GM12878 (cell line): ENCODE data around the gene CSTA. TPM values are rescaled to one million over a fixed set of nuclear protein-coding genes. Genes with fewer than 3 reads are reported as not detected.

ENCODE experiments used
- ATAC-seq: fragments of 200-7000 bp; cut with Tn5 transposase; 3 replicates; pipeline ENCODE4 v1.9.1; 2020; ENCODE audit warnings: mild to moderate bottlenecking, moderate library complexity
- BruUV-seq: library from RNA; stranded (reverse); fragments of 400-500 nt; replicated peaks from 2 replicates; lab custom pipeline; 2021; lab: Mats Ljungman, UMichigan
- CTCF ChIA-PET: fragments of 300-600 bp; sonication (Branson Sonifier 250); formaldehyde crosslinking; extraction: SDS; loops from one replicate; lab custom pipeline; 2021; ENCODE audit warnings: inconsistent platforms; lab: Yijun Ruan, JAX
- POLR2A ChIA-PET: fragments of 350-600 bp; formaldehyde crosslinking; extraction: SDS; loops from one replicate; lab custom pipeline; 2021; ENCODE audit warnings: inconsistent platforms; lab: Charles Lee
- RAD21 ChIA-PET: fragments of 300-600 bp; sonication (Branson Sonifier 250); formaldehyde crosslinking; loops from one replicate; lab custom pipeline; 2023; ENCODE audit warnings: antibody characterized with exemption; ENCODE audit not compliant: unreplicated experiment; lab: Charles Lee
- SMC1A ChIA-PET: fragments of 300-600 bp; sonication (Branson Sonifier 250); formaldehyde crosslinking; loops from one replicate; lab custom pipeline; 2023; ENCODE audit not compliant: unreplicated experiment, uncharacterized antibody; lab: Charles Lee
- DNase-seq: peaks from one replicate; pipeline ENCODE4 v3.0.0-alpha.2; 2011; ENCODE audit warnings: low read depth, low spot score
- FAIRE-seq: peaks from 3 replicates; lab custom pipeline; 2011; peaks lifted over from hg19 to GRCh38; lab: Jason Lieb, UNC
- H2AFZ ChIP-seq: 2 replicates; pipeline ENCODE4 v1.6.0; 2011; ENCODE audit warnings: low read depth, low read length, control low read depth; ENCODE audit not compliant: control insufficient read depth
- H3K27ac ChIP-seq: 2 replicates; pipeline ENCODE4 v1.5.1; 2011; ENCODE audit warnings: control low read depth; ENCODE audit not compliant: control insufficient read depth, insufficient read depth
- H3K27me3 ChIP-seq, 2 experiments: replicated peaks in 1 of 2; 2 replicates each; pipeline versions ENCODE4 v1.6.0 to v1.6.1; 2011; ENCODE audit warnings: low read length in 1 of 2; ENCODE audit not compliant: control insufficient read depth in 2 of 2, insufficient read depth in 2 of 2
- H3K36me3 ChIP-seq, 2 experiments: 2 replicates each; pipeline ENCODE4 v1.5.1; 2011; ENCODE audit warnings: low read length in 1 of 2; ENCODE audit not compliant: control insufficient read depth in 2 of 2, insufficient read depth in 2 of 2
- H3K4me1 ChIP-seq: 2 replicates; pipeline ENCODE4 v1.6.1; 2011; ENCODE audit warnings: mild to moderate bottlenecking, low read length, moderate library complexity, mixed read lengths; ENCODE audit not compliant: control insufficient read depth, insufficient read depth
- H3K4me2 ChIP-seq: 2 replicates; pipeline ENCODE4 v1.6.0; 2011; ENCODE audit warnings: control low read depth; ENCODE audit not compliant: control insufficient read depth, insufficient read depth
- H3K4me3 ChIP-seq: fragments of 200-600 bp; sonication (generic); 2 replicates; pipeline ENCODE4 v1.5.1; 2016
- H3K79me2 ChIP-seq: 2 replicates; pipeline ENCODE4 v1.6.0; 2011; ENCODE audit warnings: low read length; ENCODE audit not compliant: control insufficient read depth, insufficient read depth
- H3K9ac ChIP-seq: 2 replicates; pipeline ENCODE4 v1.8.0; 2011; ENCODE audit warnings: low read length, control low read depth, mixed read lengths; ENCODE audit not compliant: control insufficient read depth, insufficient read depth
- H3K9me3 ChIP-seq: replicated peaks from 3 replicates; pipeline ENCODE4 v1.5.1; 2011; ENCODE audit warnings: mild to moderate bottlenecking, low read length; ENCODE audit not compliant: control insufficient read depth, insufficient read depth
- H4K20me1 ChIP-seq: 2 replicates; pipeline ENCODE4 v1.6.0; 2011; ENCODE audit not compliant: control insufficient read depth, insufficient read depth
- BHLHE40 ChIP-seq, 2 experiments: fragments of 450-650 bp in 1 of 2; IDR thresholded peaks; 2 replicates each; pipeline ENCODE4 v1.6.1; 2011 to 2017; ENCODE audit warnings: low read depth in 2 of 2, borderline replicate concordance in 1 of 2, improper control_type of control experiment in 1 of 2, low read length in 1 of 2, mild to moderate bottlenecking in 1 of 2
- CBX5 ChIP-seq: sonication (generic); IDR thresholded peaks from 2 replicates; pipeline ENCODE4 v1.6.1; 2016; ENCODE audit warnings: low read depth, moderate library complexity, mild to moderate bottlenecking, inconsistent platforms
- HCFC1 ChIP-seq: fragments of 150-350 bp; IDR thresholded peaks from 2 replicates; pipeline ENCODE4 v1.6.1; 2014; ENCODE audit warnings: low read length
- JUND ChIP-seq: IDR thresholded peaks from 2 replicates; pipeline ENCODE4 v1.6.1; 2012; ENCODE audit warnings: low read depth, mild to moderate bottlenecking, low read length, improper control_type of control experiment, moderate library complexity
- KDM1A ChIP-seq: fragments of 200-600 bp; sonication (generic); IDR thresholded peaks from 2 replicates; pipeline ENCODE4 v1.6.1; 2016; ENCODE audit warnings: borderline replicate concordance
- MTA2 ChIP-seq: fragments of 450-650 bp; IDR thresholded peaks from 2 replicates; pipeline ENCODE4 v1.6.1; 2016; ENCODE audit warnings: low read depth, mild to moderate bottlenecking, moderate library complexity
- MYC ChIP-seq: IDR thresholded peaks from 2 replicates; pipeline ENCODE4 v1.6.1; 2011; ENCODE audit warnings: mild to moderate bottlenecking, low read length, moderate library complexity, inconsistent platforms; ENCODE audit not compliant: insufficient read depth, insufficient replicate concordance, insufficient read length, severe bottlenecking
- NFXL1 ChIP-seq: fragments of 450-650 bp; IDR thresholded peaks from 2 replicates; pipeline ENCODE4 v1.6.1; 2017; ENCODE audit warnings: antibody characterized with exemption, mild to moderate bottlenecking, borderline replicate concordance
- NFYB ChIP-seq: IDR thresholded peaks from 2 replicates; pipeline ENCODE4 v1.6.1; 2011; ENCODE audit warnings: low read depth, mild to moderate bottlenecking, low read length, improper control_type of control experiment, moderate library complexity; ENCODE audit not compliant: insufficient read depth
- NR2C1 ChIP-seq: fragments of 450-650 bp; IDR thresholded peaks from 2 replicates; pipeline ENCODE4 v1.6.1; 2017; ENCODE audit warnings: antibody characterized with exemption, mild to moderate bottlenecking, moderate library complexity
- PML ChIP-seq: IDR thresholded peaks from 2 replicates; pipeline ENCODE4 v1.6.1; 2012; ENCODE audit warnings: low read length, inconsistent platforms
- RCOR1 ChIP-seq: conservative IDR thresholded peaks from 2 replicates; pipeline ENCODE4 v1.6.1; 2012; ENCODE audit warnings: low read depth, low read length, improper control_type of control experiment
- REST ChIP-seq: IDR thresholded peaks from 2 replicates; pipeline ENCODE4 v1.6.1; 2012; ENCODE audit warnings: mild to moderate bottlenecking, low read depth, low read length
- SMAD5 ChIP-seq: IDR thresholded peaks from 2 replicates; pipeline ENCODE4 v1.6.1; 2016; ENCODE audit warnings: antibody characterized with exemption, low read depth
- ZNF622 ChIP-seq: fragments of 450-650 bp; IDR thresholded peaks from 2 replicates; pipeline ENCODE4 v1.6.1; 2017; ENCODE audit warnings: mild to moderate bottlenecking, inconsistent platforms
- WGBS: methylation state at CpG from one replicate; pipeline ENCODE4 v1.1.6; 2016; ENCODE audit warnings: low lambda C conversion rate; ENCODE audit not compliant: insufficient replicate concordance, insufficient coverage; ENCODE audit errors: missing lambda C conversion rate; 5-methylcytosine and 5-hydroxymethylcytosine counted together
- in situ Hi-C: fragments of 300-500 bp; cut with MboI; formaldehyde crosslinking; loops from 9 replicates; pipeline ENCODE4 v1.14.3; 2018; ENCODE audit warnings: mixed read lengths
- intact Hi-C: fragments of 100-400 bp; cut with micrococcal nuclease; formaldehyde crosslinking; loops from one replicate; pipeline ENCODE4 v1.14.2; 2022; ENCODE audit not compliant: unreplicated experiment
- polyA plus RNA-seq, 11 experiments: library from polyadenylated mRNA; depleted of rRNA in 4 of 11; unstranded in 6 of 11; stranded (reverse) in 5 of 11; fragments of >200 nt; fragmentation: Nextera tagmentation in 4 of 11; fragmentation: Illumina TruSeq in 1 of 11; extraction: Ambion mirVana in 4 of 11; extraction: Trizol in 1 of 11; gene quantifications; 1 replicate in 1 of 11; 2 replicates in 10 of 11; pipeline versions ENCODE4 v1.2.1 to v1.2.3, GENCODE V29; 2011 to 2016; ENCODE audit warnings: inconsistent platforms in 2 of 11, missing spikeins in 2 of 11, low read depth in 1 of 11
- total RNA-seq, 4 experiments: library from RNA; depleted of rRNA in 3 of 4; stranded (reverse); fragments of >200 nt in 3 of 4; fragmentation: Illumina TruSeq in 1 of 4; extraction: Trizol in 1 of 4; gene quantifications; 2 replicates each; pipeline versions ENCODE4 v1.2.1 to v1.2.3, GENCODE V29; 2013 to 2021
- TF ChIP-seq, protein P1 (sequence below): fragments of 450-650 bp; formaldehyde crosslinking; IDR thresholded peaks from 2 replicates; pipeline ENCODE4 v1.4.0; 2020; ENCODE audit warnings: mild to moderate bottlenecking, moderate library complexity

Gene CSTA
- total and polyA plus RNA-seq, 10 of the 15 experiments (the other 5 are each of a cell fraction or from before 2014, with no cell fraction given): 1.8 to 6.7 (median 3.4) TPM

DNA sequence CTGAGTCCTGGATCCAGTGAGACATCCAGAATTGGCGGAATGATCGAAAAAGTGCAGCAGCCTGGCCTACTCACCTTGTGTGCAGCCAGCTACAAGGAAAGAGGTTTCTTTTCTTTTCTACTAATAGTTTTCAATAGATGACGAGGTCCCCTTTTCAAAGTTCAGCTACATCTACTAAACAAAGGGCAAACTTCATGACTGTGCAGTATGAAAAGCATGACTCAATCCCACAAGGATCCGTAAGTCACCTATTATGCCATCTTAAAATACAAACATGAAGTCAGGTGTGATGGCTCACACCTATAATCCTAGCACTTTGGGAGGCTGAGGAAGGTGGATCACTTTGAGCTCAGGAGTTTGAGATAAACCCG, 41.3 kb downstream of the CSTA start (continued):
- TF ChIP-seq REST (no peak), SMAD5 (no peak), ZNF622 (no peak)
- TF ChIP-seq, all 136 proteins: peak for 0

DNA sequence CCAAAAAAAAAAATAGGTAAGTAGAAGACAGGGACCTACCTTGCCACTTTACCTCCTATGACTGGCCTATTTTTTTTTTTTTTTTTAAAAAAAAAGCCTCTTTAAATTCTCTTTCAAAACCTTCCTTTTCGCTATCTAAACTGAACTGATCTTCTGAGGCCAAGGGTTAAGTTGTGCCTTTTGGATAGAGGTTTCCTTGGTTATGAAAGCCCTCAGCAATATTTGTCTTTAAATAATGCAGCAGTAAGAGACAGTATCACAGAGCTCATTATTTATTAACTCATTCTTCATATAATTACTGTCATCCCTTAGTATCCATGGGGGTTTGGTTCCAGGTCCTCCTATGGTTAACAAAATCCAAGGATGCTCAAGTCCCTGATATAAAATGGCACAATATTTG, 49.0 kb downstream of the CSTA start:
- H4K20me1 ChIP-seq: no peaks in the 10 kb centered on the region
- H3K36me3 ChIP-seq: peaks cover 0 to 9% of the 10 kb centered on the region in 2 experiments; a peak in 3 of 4 replicates
- ChIA-PET CTCF (no interaction called here), RAD21 (interaction anchor here (0.7 kb wide), 1 partner anchor 12 kb away, joined by 3 read pairs; no protein-coding TSS in a partner anchor), POLR2A (interaction anchor here (0.6 kb wide), 1 partner anchor 55 kb away, joined by 7 read pairs; no protein-coding TSS in a partner anchor), SMC1A (no interaction called here)
- H3K27me3 ChIP-seq: no peaks in the 10 kb centered on the region
- H3K4me1 ChIP-seq: no peaks in the 10 kb centered on the region
- FAIRE-seq (no peak), ATAC-seq (no peak), DNase-seq (no peak)
- intact Hi-C loops: no loop called here
- H3K4me2 ChIP-seq: no peak overlapping the region
- peaks cover 17% of the 10 kb centered on the region for H3K79me2 ChIP-seq
- H3K9ac ChIP-seq: no peak overlapping the region
- H3K4me3 ChIP-seq: no peak overlapping the region
- BruUV-seq: no TSS peak
- no peak overlapping the region for H2AFZ ChIP-seq
- H3K27ac ChIP-seq: no peak overlapping the region
- in situ Hi-C loops: no loop called here
- H3K9me3 ChIP-seq: no peaks in the 10 kb centered on the region
- WGBS: 83% methylated on average over 1 of the region's 1 CpG
- no peak for TF ChIP-seq NR2C1
- no peak for TF ChIP-seq PML
- TF ChIP-seq RCOR1: no peak
- TF ChIP-seq HCFC1: no peak
- no peak for TF ChIP-seq NFYB
- TF ChIP-seq SMAD5: no peak
- TF ChIP-seq, protein P1, sequence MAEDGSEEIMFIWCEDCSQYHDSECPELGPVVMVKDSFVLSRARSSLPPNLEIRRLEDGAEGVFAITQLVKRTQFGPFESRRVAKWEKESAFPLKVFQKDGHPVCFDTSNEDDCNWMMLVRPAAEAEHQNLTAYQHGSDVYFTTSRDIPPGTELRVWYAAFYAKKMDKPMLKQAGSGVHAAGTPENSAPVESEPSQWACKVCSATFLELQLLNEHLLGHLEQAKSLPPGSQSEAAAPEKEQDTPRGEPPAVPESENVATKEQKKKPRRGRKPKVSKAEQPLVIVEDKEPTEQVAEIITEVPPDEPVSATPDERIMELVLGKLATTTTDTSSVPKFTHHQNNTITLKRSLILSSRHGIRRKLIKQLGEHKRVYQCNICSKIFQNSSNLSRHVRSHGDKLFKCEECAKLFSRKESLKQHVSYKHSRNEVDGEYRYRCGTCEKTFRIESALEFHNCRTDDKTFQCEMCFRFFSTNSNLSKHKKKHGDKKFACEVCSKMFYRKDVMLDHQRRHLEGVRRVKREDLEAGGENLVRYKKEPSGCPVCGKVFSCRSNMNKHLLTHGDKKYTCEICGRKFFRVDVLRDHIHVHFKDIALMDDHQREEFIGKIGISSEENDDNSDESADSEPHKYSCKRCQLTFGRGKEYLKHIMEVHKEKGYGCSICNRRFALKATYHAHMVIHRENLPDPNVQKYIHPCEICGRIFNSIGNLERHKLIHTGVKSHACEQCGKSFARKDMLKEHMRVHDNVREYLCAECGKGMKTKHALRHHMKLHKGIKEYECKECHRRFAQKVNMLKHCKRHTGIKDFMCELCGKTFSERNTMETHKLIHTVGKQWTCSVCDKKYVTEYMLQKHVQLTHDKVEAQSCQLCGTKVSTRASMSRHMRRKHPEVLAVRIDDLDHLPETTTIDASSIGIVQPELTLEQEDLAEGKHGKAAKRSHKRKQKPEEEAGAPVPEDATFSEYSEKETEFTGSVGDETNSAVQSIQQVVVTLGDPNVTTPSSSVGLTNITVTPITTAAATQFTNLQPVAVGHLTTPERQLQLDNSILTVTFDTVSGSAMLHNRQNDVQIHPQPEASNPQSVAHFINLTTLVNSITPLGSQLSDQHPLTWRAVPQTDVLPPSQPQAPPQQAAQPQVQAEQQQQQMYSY (CRISPR knock-in tag): no peak
- no peak for TF ChIP-seq NFXL1
- TF ChIP-seq KDM1A: no peak
- TF ChIP-seq MTA2: no peak
- no peak for TF ChIP-seq BHLHE40 (IDR thresholded peaks at IDR 0.05; ENCODE audit: borderline replicate concordance in 1 of 2, low read depth in 2 of 2, low read length in 1 of 2)
- TF ChIP-seq JUND: no peak
- TF ChIP-seq CBX5: no peak
- no peak for TF ChIP-seq MYC
